Nephron (organoid): ENCODE measurements around the gene SIRPA.

ENCODE experiments used
- H3K27ac Mint-ChIP-seq, 3 experiments: 2 replicates each; pipeline ENCODE4 v1.8.0; 2020; ENCODE audit warnings: mixed read lengths in 3 of 3, mild to moderate bottlenecking in 2 of 3, moderate library complexity in 1 of 3
- H3K27me3 Mint-ChIP-seq: 2 replicates; pipeline ENCODE4 v1.8.0; 2021; ENCODE audit warnings: low read depth, mild to moderate bottlenecking, moderate library complexity, mixed read lengths
- H3K36me3 Mint-ChIP-seq: 2 replicates; pipeline ENCODE4 v1.8.0; 2020; ENCODE audit warnings: low read depth, mixed read lengths
- H3K4me1 Mint-ChIP-seq: 2 replicates; pipeline ENCODE4 v1.8.0; 2020; ENCODE audit warnings: mixed read lengths
- H3K4me3 Mint-ChIP-seq, 3 experiments: 2 replicates each; pipeline ENCODE4 v1.8.0; 2020; ENCODE audit warnings: mild to moderate bottlenecking in 3 of 3, mixed read lengths in 3 of 3, moderate library complexity in 2 of 3
- H3K9me3 Mint-ChIP-seq: 2 replicates; pipeline ENCODE4 v1.8.0; 2020; ENCODE audit warnings: mixed read lengths
- TF ChIP-seq, protein P1 (sequence below), 3 experiments: fragments of 200-600 bp; sonication (generic); IDR thresholded peaks; one replicate each; pipeline ENCODE4 v1.5.0; 2021; ENCODE audit warnings: antibody characterized with exemption in 3 of 3; ENCODE audit not compliant: unreplicated experiment in 3 of 3

Gene SIRPA

DNA sequence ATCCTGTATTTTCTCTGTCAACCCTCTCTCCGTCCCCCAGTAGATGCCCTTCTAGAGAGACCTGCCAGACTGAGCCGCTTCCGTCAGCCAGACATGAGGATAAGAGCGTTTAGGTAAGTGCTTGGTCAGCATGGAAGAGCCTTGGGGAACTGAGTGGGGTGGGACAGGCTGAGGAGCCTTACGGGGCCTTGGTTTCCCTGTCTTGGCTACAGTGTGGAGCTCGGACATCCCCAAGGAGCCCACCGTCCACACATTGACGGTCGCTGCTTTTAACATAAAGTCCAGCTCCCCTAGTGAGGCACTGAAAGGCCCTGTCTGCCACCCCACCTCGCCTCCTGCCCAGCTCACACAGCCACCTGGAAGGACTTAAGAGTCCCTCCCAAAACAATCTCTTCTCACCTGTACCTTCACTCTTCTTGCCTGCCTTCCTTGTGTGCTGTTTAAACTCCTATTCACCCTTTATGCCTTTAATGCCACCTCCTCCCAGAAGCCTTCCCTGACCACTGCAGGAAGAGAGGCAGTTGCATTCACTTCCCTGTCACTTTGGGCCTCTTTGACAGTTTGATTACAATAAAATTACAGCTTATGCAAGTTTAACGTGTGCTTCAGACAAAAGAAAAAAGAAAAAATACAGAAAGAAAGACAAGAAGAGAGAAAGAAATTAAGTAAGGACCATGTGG, 56.4 kb downstream of the SIRPA start:
- H3K4me1 Mint-ChIP-seq, result peaks cover 47% of the 10 kb centered on the region
- TF ChIP-seq, protein P1, sequence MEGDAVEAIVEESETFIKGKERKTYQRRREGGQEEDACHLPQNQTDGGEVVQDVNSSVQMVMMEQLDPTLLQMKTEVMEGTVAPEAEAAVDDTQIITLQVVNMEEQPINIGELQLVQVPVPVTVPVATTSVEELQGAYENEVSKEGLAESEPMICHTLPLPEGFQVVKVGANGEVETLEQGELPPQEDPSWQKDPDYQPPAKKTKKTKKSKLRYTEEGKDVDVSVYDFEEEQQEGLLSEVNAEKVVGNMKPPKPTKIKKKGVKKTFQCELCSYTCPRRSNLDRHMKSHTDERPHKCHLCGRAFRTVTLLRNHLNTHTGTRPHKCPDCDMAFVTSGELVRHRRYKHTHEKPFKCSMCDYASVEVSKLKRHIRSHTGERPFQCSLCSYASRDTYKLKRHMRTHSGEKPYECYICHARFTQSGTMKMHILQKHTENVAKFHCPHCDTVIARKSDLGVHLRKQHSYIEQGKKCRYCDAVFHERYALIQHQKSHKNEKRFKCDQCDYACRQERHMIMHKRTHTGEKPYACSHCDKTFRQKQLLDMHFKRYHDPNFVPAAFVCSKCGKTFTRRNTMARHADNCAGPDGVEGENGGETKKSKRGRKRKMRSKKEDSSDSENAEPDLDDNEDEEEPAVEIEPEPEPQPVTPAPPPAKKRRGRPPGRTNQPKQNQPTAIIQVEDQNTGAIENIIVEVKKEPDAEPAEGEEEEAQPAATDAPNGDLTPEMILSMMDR (IDR thresholded peaks at IDR 0.05; ENCODE audit: unreplicated experiment in 3 of 3), result no peak
- no peak overlapping the region for H3K27ac Mint-ChIP-seq
- H3K4me3 Mint-ChIP-seq, result no peak overlapping the region
- H3K27me3 Mint-ChIP-seq, result peaks cover 29% of the 10 kb centered on the region
- H3K36me3 Mint-ChIP-seq, result no peaks in the 10 kb centered on the region
- H3K9me3 Mint-ChIP-seq, result no peaks in the 10 kb centered on the region

DNA sequence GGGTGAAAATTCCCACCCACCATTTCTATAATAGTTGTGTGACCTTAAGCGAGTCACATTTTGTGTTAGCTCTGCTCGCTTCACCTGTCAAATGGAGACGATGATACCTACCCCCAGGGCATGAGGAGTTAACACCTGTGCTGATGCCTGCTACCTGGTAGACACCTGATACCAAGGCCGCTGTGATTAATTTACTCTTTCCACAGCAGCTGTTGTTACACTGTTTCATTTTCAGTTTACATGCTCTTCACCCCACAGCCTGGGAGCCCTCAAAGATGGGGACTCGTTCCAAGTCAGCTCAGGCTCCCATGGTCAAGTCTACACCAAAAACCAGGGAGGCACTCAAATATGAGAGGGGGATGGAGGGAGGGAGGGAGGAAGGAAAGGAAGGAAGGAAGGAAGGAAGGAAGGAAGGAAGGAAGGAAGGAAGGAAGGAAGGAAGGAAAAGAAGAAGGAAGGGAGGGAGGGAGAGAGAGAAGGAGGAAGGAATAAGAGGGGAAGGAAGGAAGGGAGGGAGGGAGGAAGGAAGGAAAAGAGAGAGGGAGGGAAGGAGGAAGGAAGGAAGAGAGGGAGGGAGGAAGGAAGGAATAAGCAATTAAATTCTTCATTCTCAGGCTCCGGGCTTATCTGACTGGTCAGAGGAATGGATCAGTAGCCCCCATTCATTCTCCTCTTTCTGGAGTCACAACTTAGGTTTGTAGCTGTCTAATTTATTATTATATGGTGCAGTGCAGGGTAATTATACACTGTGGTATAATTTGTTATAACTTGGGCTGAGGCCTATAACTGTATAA, 57.7 kb downstream of the SIRPA start:
- Mint-ChIP-seq H3K9me3 (no peaks in the 10 kb centered on the region), H3K27ac (no peak overlapping the region), H3K4me3 (no peak overlapping the region), H3K4me1 (peaks cover 34% of the 10 kb centered on the region), H3K36me3 (no peaks in the 10 kb centered on the region), H3K27me3 (peaks cover 22% of the 10 kb centered on the region)
- TF ChIP-seq, protein P1 (IDR thresholded peaks at IDR 0.05; ENCODE audit: unreplicated experiment in 3 of 3), result no peak

DNA sequence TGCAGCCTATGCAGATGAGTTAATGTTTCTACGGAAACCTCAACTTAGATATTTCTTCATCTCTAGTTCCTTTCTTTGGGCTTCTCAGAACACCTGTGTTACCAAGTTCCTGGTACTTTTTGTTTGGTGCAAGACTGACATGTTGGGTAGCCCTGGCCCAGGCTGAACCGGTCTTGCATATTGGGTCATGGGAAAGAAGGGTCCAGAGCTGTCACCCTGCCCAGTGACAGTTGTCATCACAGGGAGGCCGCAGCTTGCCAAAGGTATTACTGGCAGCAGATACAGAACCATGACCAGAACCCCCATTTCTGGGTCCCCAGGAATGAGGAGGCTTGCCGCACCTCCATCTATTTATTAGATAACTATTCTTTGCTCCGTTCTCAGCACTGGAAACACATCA, 58.4 kb downstream of the SIRPA start:
- Mint-ChIP-seq H3K36me3 (no peaks in the 10 kb centered on the region), H3K27me3 (peaks cover 17% of the 10 kb centered on the region), H3K4me3 (no peak overlapping the region), H3K4me1 (peaks cover 28% of the 10 kb centered on the region), H3K27ac (no peak overlapping the region), H3K9me3 (no peaks in the 10 kb centered on the region)
- TF ChIP-seq, protein P1 (IDR thresholded peaks at IDR 0.05; ENCODE audit: unreplicated experiment in 3 of 3), result no peak

DNA sequence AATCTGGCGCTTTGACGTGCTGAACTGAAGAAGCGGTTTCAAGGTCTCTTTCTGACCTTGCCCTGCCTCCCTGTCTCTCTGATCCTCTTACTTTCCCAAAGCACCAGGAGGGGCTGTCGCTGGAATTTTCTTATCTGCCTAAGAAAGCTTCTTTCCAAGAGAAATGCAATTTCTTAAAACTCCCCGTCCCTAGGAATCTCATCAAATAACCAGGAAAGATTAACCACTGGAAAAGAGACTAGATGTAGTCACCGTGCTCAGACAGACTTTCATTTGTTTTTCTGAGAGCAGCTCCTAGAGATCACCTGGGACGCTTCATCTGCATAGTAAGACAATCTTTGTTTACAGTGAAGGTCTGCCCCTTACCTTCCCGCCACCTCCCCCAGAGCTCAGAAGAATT, 60.0 kb downstream of the SIRPA start:
- H3K27me3 Mint-ChIP-seq, result peaks cover 9% of the 10 kb centered on the region
- no peak overlapping the region for H3K27ac Mint-ChIP-seq
- no peak overlapping the region for H3K4me3 Mint-ChIP-seq
- peaks cover 12% of the 10 kb centered on the region for H3K4me1 Mint-ChIP-seq
- H3K9me3 Mint-ChIP-seq, result no peaks in the 10 kb centered on the region
- no peaks in the 10 kb centered on the region for H3K36me3 Mint-ChIP-seq
- TF ChIP-seq, protein P1 (IDR thresholded peaks at IDR 0.05; ENCODE audit: unreplicated experiment in 3 of 3), result no peak

DNA sequence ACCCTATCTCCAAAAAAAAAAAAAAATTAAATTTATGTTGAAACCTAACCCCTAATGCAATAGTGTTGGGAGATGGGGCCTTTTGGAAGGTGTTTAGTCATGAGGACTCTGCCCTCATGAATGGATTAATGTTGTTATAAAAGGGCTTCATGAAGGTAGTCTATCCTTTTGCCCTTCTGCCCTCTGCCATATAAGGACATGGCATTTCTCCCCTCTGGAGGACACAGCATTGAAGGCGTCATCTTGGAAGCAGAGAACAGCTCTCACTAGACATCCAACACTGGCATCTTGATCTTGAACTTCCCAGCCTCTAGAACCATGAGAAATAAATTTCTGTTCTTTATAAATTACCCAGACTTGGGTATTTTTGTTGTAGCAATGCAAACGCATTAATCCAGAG, 63.2 kb downstream of the SIRPA start:
- H3K4me1 Mint-ChIP-seq, result peaks cover 5% of the 10 kb centered on the region
- no peaks in the 10 kb centered on the region for H3K9me3 Mint-ChIP-seq
- peaks cover 17% of the 10 kb centered on the region for H3K27me3 Mint-ChIP-seq
- no peaks in the 10 kb centered on the region for H3K36me3 Mint-ChIP-seq
- no peak overlapping the region for H3K27ac Mint-ChIP-seq
- no peak overlapping the region for H3K4me3 Mint-ChIP-seq
- TF ChIP-seq, protein P1 (IDR thresholded peaks at IDR 0.05; ENCODE audit: unreplicated experiment in 3 of 3), result no peak
